ENCODE measurements around the gene SIPA1L2. TPM values are rescaled to one million over a fixed set of nuclear protein-coding genes. Genes with fewer than 3 reads are reported as not detected.
A peak's percentile ranks its signal among the peaks of the same experiment; 100 is the strongest.

Gene SIPA1L2
- total RNA-seq, 2 experiments from 2014 or later: 1.8 to 1.9 TPM

- TF ChIP-seq, protein P1, sequence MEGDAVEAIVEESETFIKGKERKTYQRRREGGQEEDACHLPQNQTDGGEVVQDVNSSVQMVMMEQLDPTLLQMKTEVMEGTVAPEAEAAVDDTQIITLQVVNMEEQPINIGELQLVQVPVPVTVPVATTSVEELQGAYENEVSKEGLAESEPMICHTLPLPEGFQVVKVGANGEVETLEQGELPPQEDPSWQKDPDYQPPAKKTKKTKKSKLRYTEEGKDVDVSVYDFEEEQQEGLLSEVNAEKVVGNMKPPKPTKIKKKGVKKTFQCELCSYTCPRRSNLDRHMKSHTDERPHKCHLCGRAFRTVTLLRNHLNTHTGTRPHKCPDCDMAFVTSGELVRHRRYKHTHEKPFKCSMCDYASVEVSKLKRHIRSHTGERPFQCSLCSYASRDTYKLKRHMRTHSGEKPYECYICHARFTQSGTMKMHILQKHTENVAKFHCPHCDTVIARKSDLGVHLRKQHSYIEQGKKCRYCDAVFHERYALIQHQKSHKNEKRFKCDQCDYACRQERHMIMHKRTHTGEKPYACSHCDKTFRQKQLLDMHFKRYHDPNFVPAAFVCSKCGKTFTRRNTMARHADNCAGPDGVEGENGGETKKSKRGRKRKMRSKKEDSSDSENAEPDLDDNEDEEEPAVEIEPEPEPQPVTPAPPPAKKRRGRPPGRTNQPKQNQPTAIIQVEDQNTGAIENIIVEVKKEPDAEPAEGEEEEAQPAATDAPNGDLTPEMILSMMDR (IDR thresholded peaks at IDR 0.05): no peak
- H3K9me3 Mint-ChIP-seq: no peaks in the 10 kb centered on the region
- DNase-seq (peak in 1 of 14 experiments; percentile 0), ATAC-seq (ENCODE audit: poor library complexity) (no peak)
- POLR2A ChIA-PET: no interaction called here
- Histone ChIP-seq H3K9me3 (ENCODE audit: control insufficient read depth in 1 of 2, insufficient read depth in 1 of 2, low read length in 2 of 2) (no peaks in the 10 kb centered on the region), H3K4me1 (ENCODE audit: insufficient read depth, low read length) (no peaks in the 10 kb centered on the region), H3K27ac (ENCODE audit: low read depth in 1 of 2, low read length in 2 of 2) (no peak overlapping the region), H3K27me3 (ENCODE audit: control insufficient read depth in 1 of 2, insufficient read depth in 2 of 2, low read length in 2 of 2) (peaks cover 0 to 4% of the 10 kb centered on the region in 2 experiments), H3K4me3 (ENCODE audit: low read length) (no peak overlapping the region), H3K36me3 (ENCODE audit: insufficient read depth, low read length) (no peaks in the 10 kb centered on the region)
- intact Hi-C loops (cut with DNase I, micrococcal nuclease): no loop called here
- H3K36me3 Mint-ChIP-seq (ENCODE audit: low read depth): no peaks in the 10 kb centered on the region
- no peak overlapping the region for H3K4me3 Mint-ChIP-seq
- CTCF ChIA-PET: no interaction called here
- no peak overlapping the region for H3K27ac Mint-ChIP-seq
- no peaks in the 10 kb centered on the region for H3K4me1 Mint-ChIP-seq (ENCODE audit: low read depth)
- peaks cover 5% of the 10 kb centered on the region for H3K27me3 Mint-ChIP-seq
Observed at GRCh38 chr1:232655028-232655745, 25.3 kb upstream of the SIPA1L2 start.

DNA sequence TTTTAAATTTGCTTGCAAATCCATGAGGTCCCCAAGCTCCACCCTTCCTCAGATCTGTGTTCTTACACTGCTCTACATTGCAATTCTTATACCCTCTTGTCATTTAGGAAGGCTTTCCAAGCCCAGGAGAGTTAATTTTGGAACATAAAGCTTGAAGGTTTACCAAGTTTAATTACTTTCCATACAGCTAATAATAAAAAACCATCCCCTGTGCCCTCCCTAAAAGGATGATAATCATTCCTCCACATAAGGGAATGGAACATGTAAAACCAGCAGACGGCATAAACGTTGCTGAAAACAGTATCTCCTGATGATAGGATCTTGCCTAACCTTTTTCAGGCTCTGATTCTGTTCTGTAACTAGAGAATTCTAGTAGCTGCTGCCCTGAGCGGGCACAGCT lies 23.9 kb upstream of the SIPA1L2 start:
- Mint-ChIP-seq H3K27me3 (peaks cover 5% of the 10 kb centered on the region), H3K36me3 (ENCODE audit: low read depth) (no peaks in the 10 kb centered on the region), H3K27ac (no peak overlapping the region), H3K4me1 (ENCODE audit: low read depth) (no peaks in the 10 kb centered on the region), H3K9me3 (no peaks in the 10 kb centered on the region), H3K4me3 (no peak overlapping the region)
- Histone ChIP-seq H3K4me3 (ENCODE audit: low read length) (no peak overlapping the region), H3K9me3 (ENCODE audit: control insufficient read depth in 1 of 2, insufficient read depth in 1 of 2, low read length in 2 of 2) (no peaks in the 10 kb centered on the region), H3K27me3 (ENCODE audit: control insufficient read depth in 1 of 2, insufficient read depth in 2 of 2, low read length in 2 of 2) (peaks cover 0 to 4% of the 10 kb centered on the region in 2 experiments), H3K4me1 (ENCODE audit: insufficient read depth, low read length) (no peaks in the 10 kb centered on the region), H3K36me3 (ENCODE audit: insufficient read depth, low read length) (no peaks in the 10 kb centered on the region), H3K27ac (ENCODE audit: low read depth in 1 of 2, low read length in 2 of 2) (no peak overlapping the region)
- CTCF ChIA-PET: no interaction called here
- TF ChIP-seq, protein P1 (IDR thresholded peaks at IDR 0.05): no peak
- intact Hi-C loops (cut with DNase I, micrococcal nuclease): no loop called here
- POLR2A ChIA-PET: no interaction called here
- DNase-seq: no peak
- ATAC-seq (ENCODE audit: poor library complexity): no peak

GRCh38 chr1:232650845-232651244 lies 20.9 kb upstream of the SIPA1L2 start:
- no peaks in the 10 kb centered on the region for H3K36me3 Mint-ChIP-seq (ENCODE audit: low read depth)
- H3K4me1 Mint-ChIP-seq (ENCODE audit: low read depth): no peaks in the 10 kb centered on the region

More at GRCh38 chr1:232650845-232651244, 20.9 kb upstream of the SIPA1L2 start:
- no peaks in the 10 kb centered on the region for H3K9me3 ChIP-seq (ENCODE audit: control insufficient read depth in 1 of 2, insufficient read depth in 1 of 2, low read length in 2 of 2)
- H3K36me3 ChIP-seq (ENCODE audit: insufficient read depth, low read length): no peaks in the 10 kb centered on the region
- Mint-ChIP-seq H3K27me3 (no peaks in the 10 kb centered on the region), H3K27ac (no peak overlapping the region), H3K9me3 (no peaks in the 10 kb centered on the region), H3K4me3 (no peak overlapping the region)
- no peaks in the 10 kb centered on the region for H3K4me1 ChIP-seq (ENCODE audit: insufficient read depth, low read length)
- TF ChIP-seq, protein P1 (IDR thresholded peaks at IDR 0.05): no peak
- intact Hi-C loops (cut with DNase I, micrococcal nuclease): no loop called here
- ATAC-seq (ENCODE audit: poor library complexity): no peak
- no peak overlapping the region for H3K4me3 ChIP-seq (ENCODE audit: low read length)
- POLR2A ChIA-PET: no interaction called here
- peaks cover 0 to 4% of the 10 kb centered on the region in 2 experiments for H3K27me3 ChIP-seq (ENCODE audit: control insufficient read depth in 1 of 2, insufficient read depth in 2 of 2, low read length in 2 of 2)
- no peak for DNase-seq
- CTCF ChIA-PET: no interaction called here
- H3K27ac ChIP-seq (ENCODE audit: low read depth in 1 of 2, low read length in 2 of 2): no peak overlapping the region

All from CD4-positive, alpha-beta T cell (primary cell).